HepG2 (cell line): ENCODE results near the gene GPT2. TPM values are rescaled to one million over a fixed set of nuclear protein-coding genes. Genes with fewer than 3 reads are reported as not detected.

Experiments
- HNF1A ChIP-seq, 2 experiments: sonication (generic) in 1 of 2; formaldehyde crosslinking in 1 of 2; IDR thresholded peaks; 2 replicates each; pipeline versions ENCODE4 v1.4.0 to v1.6.1; 2016 to 2020; ENCODE audit warnings: borderline replicate concordance in 1 of 2, low read depth in 1 of 2, mild to moderate bottlenecking in 1 of 2, missing genetic modification reagents in 1 of 2
- HOXA7 ChIP-seq: sonication (generic); formaldehyde crosslinking; IDR thresholded peaks from 2 replicates; pipeline ENCODE4 v1.8.1; 2022; ENCODE audit warnings: mild to moderate bottlenecking, missing genetic modification reagents, moderate library complexity
- KMT2A ChIP-seq: sonication (generic); formaldehyde crosslinking; IDR thresholded peaks from 2 replicates; pipeline ENCODE4 v1.4.0; 2020; ENCODE audit warnings: missing genetic modification reagents
- MTA1 ChIP-seq: sonication (generic); formaldehyde crosslinking; IDR thresholded peaks from 2 replicates; pipeline ENCODE4 v1.4.0; 2020; ENCODE audit warnings: missing genetic modification reagents, mild to moderate bottlenecking, borderline replicate concordance
- PCBP2 ChIP-seq: fragments of 200-400 bp; formaldehyde crosslinking; optimal IDR thresholded peaks from 2 replicates; pipeline ENCODE3; 2018; ENCODE audit warnings: low read length, low read depth; ENCODE audit not compliant: poor library complexity, severe bottlenecking
- PLRG1 ChIP-seq: fragments of 450-650 bp; conservative IDR thresholded peaks from 2 replicates; pipeline ENCODE4 v1.6.1; 2016
- POGZ ChIP-seq: sonication (generic); formaldehyde crosslinking; IDR thresholded peaks from 2 replicates; pipeline ENCODE4 v1.4.0; 2020; ENCODE audit warnings: mild to moderate bottlenecking, missing genetic modification reagents
- SALL2 ChIP-seq: sonication (generic); formaldehyde crosslinking; IDR thresholded peaks from 2 replicates; pipeline ENCODE4 v1.8.1; 2023; ENCODE audit warnings: mild to moderate bottlenecking, missing genetic modification reagents, inconsistent platforms
- SMAD1 ChIP-seq: sonication (generic); formaldehyde crosslinking; IDR thresholded peaks from 2 replicates; pipeline ENCODE4 v1.4.0; 2020; ENCODE audit warnings: missing genetic modification reagents, low read depth, mild to moderate bottlenecking, borderline replicate concordance
- SRY ChIP-seq: sonication (generic); formaldehyde crosslinking; IDR thresholded peaks from 2 replicates; pipeline ENCODE4 v1.8.0; 2022; ENCODE audit warnings: mild to moderate bottlenecking, missing genetic modification reagents
- THAP8 ChIP-seq: sonication (generic); formaldehyde crosslinking; IDR thresholded peaks from 2 replicates; pipeline ENCODE4 v1.5.1; 2020; ENCODE audit warnings: missing genetic modification reagents, mild to moderate bottlenecking, borderline replicate concordance
- U2AF2 ChIP-seq: fragments of 200-400 bp; formaldehyde crosslinking; IDR thresholded peaks from 2 replicates; pipeline ENCODE4 v1.6.1; 2017; ENCODE audit warnings: low read depth, mild to moderate bottlenecking, low read length
- YEATS2 ChIP-seq: sonication (generic); formaldehyde crosslinking; IDR thresholded peaks from 2 replicates; pipeline ENCODE4 v1.4.0; 2020; ENCODE audit warnings: missing genetic modification reagents, borderline replicate concordance
- ZBTB34 ChIP-seq: sonication (generic); formaldehyde crosslinking; IDR thresholded peaks from 2 replicates; pipeline ENCODE4 v1.8.0; 2022; ENCODE audit warnings: mild to moderate bottlenecking, missing genetic modification reagents
- ZBTB49 ChIP-seq: sonication (generic); formaldehyde crosslinking; IDR thresholded peaks from 2 replicates; pipeline ENCODE4 v1.4.0; 2020; ENCODE audit warnings: missing genetic modification reagents, borderline replicate concordance
- ZFP90 ChIP-seq: sonication (generic); formaldehyde crosslinking; IDR thresholded peaks from 2 replicates; pipeline ENCODE4 v1.8.0; 2022; ENCODE audit warnings: missing genetic modification reagents, mild to moderate bottlenecking, inconsistent platforms, borderline replicate concordance
- ZNF10 ChIP-seq: sonication (generic); formaldehyde crosslinking; IDR thresholded peaks from 2 replicates; pipeline ENCODE4 v1.4.0; 2020; ENCODE audit warnings: mild to moderate bottlenecking, low read depth, missing genetic modification reagents, borderline replicate concordance
- ZNF24 ChIP-seq: fragments of 450-650 bp; IDR thresholded peaks from 2 replicates; pipeline ENCODE4 v1.6.1; 2017; ENCODE audit warnings: antibody characterized with exemption, mild to moderate bottlenecking
- ZNF331 ChIP-seq: sonication (generic); formaldehyde crosslinking; IDR thresholded peaks from 2 replicates; pipeline ENCODE4 v1.4.0; 2020; ENCODE audit warnings: missing genetic modification reagents
- ZNF451 ChIP-seq: sonication (generic); formaldehyde crosslinking; IDR thresholded peaks from 2 replicates; pipeline ENCODE4 v1.5.0; 2020; ENCODE audit warnings: mild to moderate bottlenecking, missing genetic modification reagents
- ZSCAN29 ChIP-seq: sonication (generic); formaldehyde crosslinking; conservative IDR thresholded peaks from 2 replicates; pipeline ENCODE4 v1.4.0; 2020; ENCODE audit warnings: mild to moderate bottlenecking, missing genetic modification reagents
- polyA plus RNA-seq, 8 experiments: library from polyadenylated mRNA; depleted of rRNA in 3 of 8; stranded (reverse) in 7 of 8; unstranded in 1 of 8; fragments of >200 nt; fragmentation: Illumina TruSeq in 4 of 8; extraction: Trizol in 4 of 8; gene quantifications; 2 replicates each; pipeline versions ENCODE4 v1.2.1 to v1.2.3, GENCODE V29; 2011 to 2016; ENCODE audit warnings: low read depth in 4 of 8, missing spikeins in 1 of 8, mixed read lengths in 1 of 8; ENCODE audit not compliant: insufficient read depth in 1 of 8
- total RNA-seq, 5 experiments: library from RNA; depleted of rRNA; stranded (reverse); fragments of >200 nt; fragmentation: Illumina TruSeq; extraction: Trizol; gene quantifications; 2 replicates each; pipeline ENCODE4 v1.2.3, GENCODE V29; 2016; ENCODE audit warnings: low read depth in 1 of 5

The GPT2 gene
- total and polyA plus RNA-seq, 2 of the 13 experiments (the other 11 are each of a cell fraction or from before 2014, with no cell fraction given): 138 to 267 TPM

- TF ChIP-seq POGZ (no peak; the same call in 1 of the 2 replicates), SALL2 (CRISPR knock-in tag) (no peak), ZFP90 (CRISPR knock-in tag) (no peak), SRY (CRISPR knock-in tag) (no peak), SMAD1 (CRISPR knock-in tag) (no peak), ZBTB34 (CRISPR knock-in tag) (no peak), PLRG1 (no peak), THAP8 (CRISPR knock-in tag) (no peak), HNF1A (IDR thresholded peaks at IDR 0.05; ENCODE audit: low read depth) (no peak), HNF1A (CRISPR knock-in tag; IDR thresholded peaks at IDR 0.05; ENCODE audit: borderline replicate concordance) (peak; percentile 48; the same call in 1 of the 2 replicates), ZSCAN29 (CRISPR knock-in tag) (peak; percentile 87), U2AF2 (no peak), KMT2A (CRISPR knock-in tag) (no peak; the same call in 1 of the 2 replicates), YEATS2 (CRISPR knock-in tag) (no peak), ZNF451 (CRISPR knock-in tag) (no peak), ZBTB49 (CRISPR knock-in tag) (no peak), PCBP2 (no peak), ZNF10 (CRISPR knock-in tag) (no peak), MTA1 (CRISPR knock-in tag) (no peak), ZNF331 (CRISPR knock-in tag) (peak; percentile 73), ZNF24 (no peak), HOXA7 (CRISPR knock-in tag) (no peak)
Observed at GRCh38 chr16:46853713-46854443, 30.3 kb upstream of the GPT2 start (continued).
